Fibroblast of lung (primary cell): ENCODE measurements around the gene PLXNA4. TPM values are rescaled to one million over a fixed set of nuclear protein-coding genes. Genes with fewer than 3 reads are reported as not detected.

Source experiments
- DNase-seq, 2 donors: peaks; one replicate each; pipeline versions ENCODE4 v3.0.0 to v3.0.0-alpha.2; 2010; ENCODE audit warnings: low read depth in 2 of 2
- H2AFZ ChIP-seq: 2 replicates; pipeline ENCODE4 v1.5.1; 2012; ENCODE audit warnings: low read length, control low read depth, inconsistent platforms
- H3K27ac ChIP-seq: 2 replicates; pipeline ENCODE4 v1.5.1; 2011; ENCODE audit warnings: low read length, control low read depth; ENCODE audit not compliant: insufficient read depth
- H3K27me3 ChIP-seq: 2 replicates; pipeline ENCODE4 v1.5.1; 2011; ENCODE audit warnings: mild to moderate bottlenecking, low read length; ENCODE audit not compliant: control insufficient read depth, insufficient read depth
- H3K36me3 ChIP-seq: 2 replicates; pipeline ENCODE4 v1.5.1; 2011; ENCODE audit warnings: low read length; ENCODE audit not compliant: control insufficient read depth, insufficient read depth
- H3K4me1 ChIP-seq: 2 replicates; pipeline ENCODE4 v1.5.1; 2011; ENCODE audit warnings: low read length; ENCODE audit not compliant: control insufficient read depth, insufficient read depth; ENCODE audit errors: extremely low read depth
- H3K4me2 ChIP-seq: 2 replicates; pipeline ENCODE4 v1.5.1; 2011; ENCODE audit warnings: low read length, control low read depth; ENCODE audit not compliant: insufficient read depth; ENCODE audit errors: extremely low read depth
- H3K4me3 ChIP-seq, 4 experiments: fragments of 200-600 bp in 1 of 4; sonication (generic) in 1 of 4; replicated peaks in 1 of 4; 2 replicates each; pipeline ENCODE4 v1.5.1; 2011 to 2016; ENCODE audit warnings: low read length in 4 of 4, low read depth in 3 of 4, mild to moderate bottlenecking in 3 of 4, control low read depth in 2 of 4, inconsistent platforms in 1 of 4, mixed read lengths in 1 of 4; ENCODE audit not compliant: insufficient read depth in 1 of 4; ENCODE audit errors: control extremely low read depth in 1 of 4
- H3K79me2 ChIP-seq: 2 replicates; pipeline ENCODE4 v1.5.1; 2012; ENCODE audit warnings: mild to moderate bottlenecking, low read length, inconsistent platforms; ENCODE audit not compliant: control insufficient read depth, insufficient read depth
- H3K9ac ChIP-seq: 2 replicates; pipeline ENCODE4 v1.5.1; 2011; ENCODE audit warnings: mild to moderate bottlenecking, low read length, control low read depth; ENCODE audit not compliant: insufficient read depth
- H3K9me3 ChIP-seq: 2 replicates; pipeline ENCODE4 v1.5.1; 2012; ENCODE audit warnings: low read depth, low read length; ENCODE audit not compliant: control insufficient read depth, insufficient read depth
- H4K20me1 ChIP-seq: 2 replicates; pipeline ENCODE4 v1.5.1; 2011; ENCODE audit warnings: low read length; ENCODE audit not compliant: control insufficient read depth, insufficient read depth; ENCODE audit errors: extremely low read depth
- CTCF ChIP-seq, 2 donors: IDR thresholded peaks in 1 of 2; conservative IDR thresholded peaks in 1 of 2; 1 replicate in 1 of 2; 2 replicates in 1 of 2; pipeline ENCODE4 v1.5.1; 2011 to 2012; ENCODE audit warnings: low read length in 2 of 2, control low read depth in 1 of 2, inconsistent platforms in 1 of 2, low read depth in 1 of 2, mild to moderate bottlenecking in 1 of 2
- EZH2 ChIP-seq: IDR thresholded peaks from 2 replicates; pipeline ENCODE4 v1.5.1; 2012; ENCODE audit warnings: low read length, control low read depth, mild to moderate bottlenecking; ENCODE audit errors: missing control alignments
- polyA plus RNA-seq, 2 donors: library from polyadenylated mRNA; depleted of rRNA in 1 of 2; stranded (reverse) in 1 of 2; unstranded in 1 of 2; fragments of >200 nt; gene quantifications; 2 replicates each; pipeline ENCODE4 v1.2.1, GENCODE V29; 2011 to 2012; ENCODE audit warnings: missing spikeins in 1 of 2
- total RNA-seq: library from RNA; depleted of rRNA; stranded (reverse); fragments of >200 nt; gene quantifications from 2 replicates; pipeline ENCODE4 v1.2.1, GENCODE V29; 2014

The PLXNA4 gene
- total and polyA plus RNA-seq, 2 donors (not counting 1 experiment from before 2014, with no cell fraction given): 1.2 to 1.5 TPM

GRCh38 chr7:132407764-132408163, 168.5 kb downstream of the PLXNA4 start:
- TF ChIP-seq CTCF (conservative IDR thresholded peaks at IDR 0.05 in 1 of 2, IDR thresholded peaks at IDR 0.05 in 1 of 2; ENCODE audit: low read depth in 1 of 2, low read length in 2 of 2): no peak
- no peak for TF ChIP-seq EZH2
- peaks cover 8% of the 10 kb centered on the region for H3K4me1 ChIP-seq
- no peaks in the 10 kb centered on the region for H3K27me3 ChIP-seq
- no peaks in the 10 kb centered on the region for H3K79me2 ChIP-seq
- H3K27ac ChIP-seq: no peak overlapping the region
- H3K36me3 ChIP-seq: no peaks in the 10 kb centered on the region
- H3K9me3 ChIP-seq: no peaks in the 10 kb centered on the region
- peak; percentile 47 to 61 for DNase-seq
- H3K9ac ChIP-seq: no peak overlapping the region
- H4K20me1 ChIP-seq: no peaks in the 10 kb centered on the region
- no peak overlapping the region for H2AFZ ChIP-seq
- no peak overlapping the region for H3K4me2 ChIP-seq
- H3K4me3 ChIP-seq: no peak overlapping the region

GRCh38 chr7:132406039-132406438, 170.2 kb downstream of the PLXNA4 start:
- Histone ChIP-seq H3K4me2 (no peak overlapping the region), H3K27ac (no peak overlapping the region), H3K4me3 (no peak overlapping the region), H4K20me1 (no peaks in the 10 kb centered on the region), H3K4me1 (peaks cover 8% of the 10 kb centered on the region), H3K79me2 (no peaks in the 10 kb centered on the region), H3K36me3 (no peaks in the 10 kb centered on the region), H3K9me3 (no peaks in the 10 kb centered on the region), H3K27me3 (no peaks in the 10 kb centered on the region), H3K9ac (no peak overlapping the region), H2AFZ (no peak overlapping the region)
- DNase-seq: peak in 1 of 2 donors; percentile 88
- no peak for TF ChIP-seq EZH2
- no peak for TF ChIP-seq CTCF (conservative IDR thresholded peaks at IDR 0.05 in 1 of 2, IDR thresholded peaks at IDR 0.05 in 1 of 2; ENCODE audit: low read depth in 1 of 2, low read length in 2 of 2)

GRCh38 chr7:132404261-132404660, 172.0 kb downstream of the PLXNA4 start:
- Histone ChIP-seq H2AFZ (no peak overlapping the region), H3K36me3 (no peaks in the 10 kb centered on the region), H3K4me1 (no peaks in the 10 kb centered on the region), H3K27ac (no peak overlapping the region), H3K9ac (no peak overlapping the region), H3K4me3 (no peak overlapping the region), H3K79me2 (no peaks in the 10 kb centered on the region), H3K4me2 (no peak overlapping the region), H3K27me3 (no peaks in the 10 kb centered on the region), H4K20me1 (no peaks in the 10 kb centered on the region), H3K9me3 (no peaks in the 10 kb centered on the region)
- TF ChIP-seq EZH2 (no peak), CTCF (conservative IDR thresholded peaks at IDR 0.05 in 1 of 2, IDR thresholded peaks at IDR 0.05 in 1 of 2; ENCODE audit: low read depth in 1 of 2, low read length in 2 of 2) (no peak)
- DNase-seq: no peak
